PC-9 (cell line): ENCODE results near the gene AAK1. TPM values are rescaled to one million over a fixed set of nuclear protein-coding genes. Genes with fewer than 3 reads are reported as not detected.

Source experiments
- BruUV-seq: library from RNA; stranded (reverse); fragments of 400-500 nt; replicated peaks from 2 replicates; lab custom pipeline; 2021; lab: Mats Ljungman, UMichigan
- CTCF ChIA-PET: fragments of 300-600 bp; sonication (Branson Sonifier 250); formaldehyde crosslinking; loops from one replicate; lab custom pipeline; 2022; ENCODE audit warnings: antibody characterized with exemption; lab: Charles Lee
- POLR2A ChIA-PET: fragments of 300-600 bp; sonication (Branson Sonifier 250); formaldehyde crosslinking; loops from one replicate; lab custom pipeline; 2022; ENCODE audit warnings: antibody characterized with exemption; ENCODE audit not compliant: unreplicated experiment; lab: Charles Lee
- DNase-seq, 2 experiments: peaks; one replicate each; pipeline versions ENCODE4 v3.0.0 to v3.0.0-alpha.2; 2015 to 2022; ENCODE audit warnings: mixed read lengths in 1 of 2
- H2AFZ ChIP-seq: fragments of 200-600 bp; sonication (generic); 2 replicates; pipeline ENCODE4 v1.8.1; 2017; ENCODE audit warnings: antibody characterized with exemption
- H3F3A ChIP-seq: fragments of 200-600 bp; sonication (generic); 2 replicates; pipeline ENCODE4 v1.8.1; 2017; ENCODE audit warnings: antibody characterized with exemption, mild to moderate bottlenecking, low read depth; ENCODE audit not compliant: insufficient read depth
- H3K27ac ChIP-seq: fragments of 200-600 bp; sonication (generic); 2 replicates; pipeline ENCODE4 v1.6.1; 2016; ENCODE audit warnings: mixed run types
- H3K27me3 ChIP-seq: fragments of 200-600 bp; sonication (generic); 2 replicates; pipeline ENCODE4 v1.6.1; 2016; ENCODE audit warnings: low read depth, mixed run types; ENCODE audit not compliant: insufficient read depth
- H3K36me3 ChIP-seq: fragments of 200-600 bp; sonication (generic); 2 replicates; pipeline ENCODE4 v1.6.1; 2016; ENCODE audit warnings: low read depth, mixed run types
- H3K4me1 ChIP-seq: fragments of 200-600 bp; sonication (generic); replicated peaks from 2 replicates; pipeline ENCODE4 v1.6.1; 2016; ENCODE audit warnings: mixed run types; ENCODE audit not compliant: insufficient read depth
- H3K4me2 ChIP-seq: fragments of 200-600 bp; sonication (generic); 2 replicates; pipeline ENCODE4 v1.6.1; 2017; ENCODE audit warnings: mixed run types
- H3K4me3 ChIP-seq: fragments of 200-600 bp; sonication (generic); 2 replicates; pipeline ENCODE4 v1.6.1; 2016; ENCODE audit warnings: mixed run types
- H3K79me2 ChIP-seq: fragments of 200-600 bp; sonication (generic); 2 replicates; pipeline ENCODE4 v1.6.1; 2017; ENCODE audit warnings: low read depth, mixed run types
- H3K9me2 ChIP-seq: fragments of 200-600 bp; sonication (generic); 2 replicates; pipeline ENCODE4 v1.8.1; 2017; ENCODE audit warnings: mild to moderate bottlenecking; ENCODE audit not compliant: insufficient read depth
- H3K9me3 ChIP-seq: fragments of 200-600 bp; sonication (generic); 2 replicates; pipeline ENCODE4 v1.8.1; 2016; ENCODE audit warnings: low read depth; ENCODE audit not compliant: insufficient read depth
- H4K20me1 ChIP-seq: fragments of 200-600 bp; sonication (generic); 2 replicates; pipeline ENCODE4 v1.8.1; 2017; ENCODE audit not compliant: insufficient read depth
- CTCF ChIP-seq: fragments of 200-600 bp; sonication (generic); conservative IDR thresholded peaks from 2 replicates; pipeline ENCODE4 v1.6.1; 2017; ENCODE audit warnings: mixed run types, antibody characterized with exemption, mild to moderate bottlenecking, moderate library complexity
- EZH2 ChIP-seq: fragments of 200-600 bp; sonication (generic); IDR thresholded peaks from 2 replicates; pipeline ENCODE4 v1.8.0; 2017; ENCODE audit warnings: antibody characterized with exemption, low read depth
- intact Hi-C: fragments of 100-400 bp; cut with micrococcal nuclease; formaldehyde crosslinking; loops from one replicate; pipeline ENCODE4 v1.10.0; 2022; ENCODE audit not compliant: unreplicated experiment
- total RNA-seq: library from RNA; stranded (reverse); gene quantifications from 2 replicates; pipeline ENCODE4 v1.2.3, GENCODE V29; 2021

The AAK1 gene
- total RNA-seq, 1 experiment from 2014 or later, result 66.6 TPM

DNA sequence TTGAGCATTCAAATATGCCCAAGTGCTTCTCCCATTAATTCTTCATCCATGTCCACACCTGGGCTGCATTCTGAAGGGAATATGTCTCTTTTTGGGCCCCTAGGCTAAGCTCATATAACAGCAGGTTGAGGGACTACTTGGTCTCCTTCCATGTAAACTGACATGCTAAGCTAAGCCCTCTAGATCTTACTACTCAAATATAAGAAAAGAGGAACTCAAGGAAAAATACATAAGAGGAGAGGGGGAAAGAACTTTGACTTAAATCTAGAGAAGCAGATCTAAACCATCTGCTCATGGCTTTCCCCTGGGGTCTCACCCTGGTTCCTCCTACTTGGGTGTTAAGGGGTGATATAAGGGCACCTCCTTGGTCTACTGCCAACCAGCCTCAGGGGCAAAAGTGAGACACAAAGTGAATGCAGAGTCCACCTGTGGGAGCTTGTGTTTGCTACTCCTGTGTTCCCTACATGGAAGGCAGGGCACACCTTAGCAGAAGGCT, 186.5 kb downstream of the AAK1 start:
- no peak for TF ChIP-seq EZH2
- TF ChIP-seq CTCF, result no peak
- Histone ChIP-seq H3K9me2 (0 out of 2 replicates have a peak, but pooled peaks cover 3% of the 10 kb centered on the region), H3F3A (no peaks in the 10 kb centered on the region; the same call in 1 of the 2 replicates), H4K20me1 (no peaks in the 10 kb centered on the region), H3K27me3 (no peaks in the 10 kb centered on the region), H3K79me2 (no peaks in the 10 kb centered on the region), H3K4me1 (no peaks in the 10 kb centered on the region), H3K4me2 (no peak overlapping the region), H2AFZ (no peak overlapping the region), H3K4me3 (no peak overlapping the region), H3K27ac (no peak overlapping the region), H3K9me3 (no peaks in the 10 kb centered on the region), H3K36me3 (0 out of 2 replicates have a peak, but pooled peaks cover 4% of the 10 kb centered on the region)
- BruUV-seq, result no TSS peak
- no peak for DNase-seq
- ChIA-PET POLR2A (no interaction called here), CTCF (no interaction called here)
- intact Hi-C loops, result no loop called here

- no peak for DNase-seq
- intact Hi-C loops, result no loop called here
- Histone ChIP-seq H3K4me2 (no peak overlapping the region), H4K20me1 (no peaks in the 10 kb centered on the region), H3K27ac (no peak overlapping the region), H3K27me3 (no peaks in the 10 kb centered on the region), H3K9me3 (no peaks in the 10 kb centered on the region), H3K79me2 (no peaks in the 10 kb centered on the region), H3K4me3 (no peak overlapping the region), H3K4me1 (no peaks in the 10 kb centered on the region), H2AFZ (no peak overlapping the region), H3K36me3 (0 out of 2 replicates have a peak, but pooled peaks cover 3% of the 10 kb centered on the region), H3K9me2 (0 out of 2 replicates have a peak, but pooled peaks cover under 1% of the 10 kb centered on the region), H3F3A (no peaks in the 10 kb centered on the region; the same call in 1 of the 2 replicates)
- ChIA-PET POLR2A (no interaction called here), CTCF (interaction anchor here (0.6 kb wide), 1 partner anchor 94 kb away, joined by 3 read pairs; no protein-coding TSS in a partner anchor)
- no TSS peak for BruUV-seq
- TF ChIP-seq CTCF (no peak), EZH2 (no peak)
Observed at GRCh38 chr2:69456154-69456553, 187.4 kb downstream of the AAK1 start.

GRCh38 chr2:69454976-69455375, 188.6 kb downstream of the AAK1 start:
- no peaks in the 10 kb centered on the region for H3K27me3 ChIP-seq
- no TSS peak for BruUV-seq
- H3K9me2 ChIP-seq, result no peaks in the 10 kb centered on the region
- intact Hi-C loops, result no loop called here
- no peak overlapping the region for H3K4me2 ChIP-seq
- H3K79me2 ChIP-seq, result no peaks in the 10 kb centered on the region
- no peak for DNase-seq
- H3K4me3 ChIP-seq, result no peak overlapping the region
- no peaks in the 10 kb centered on the region for H3K36me3 ChIP-seq
- POLR2A ChIA-PET, result no interaction called here
- H3F3A ChIP-seq, result no peaks in the 10 kb centered on the region
- CTCF ChIA-PET, result no interaction called here
- H3K4me1 ChIP-seq, result no peaks in the 10 kb centered on the region
- no peak for TF ChIP-seq EZH2
- no peak for TF ChIP-seq CTCF
- no peaks in the 10 kb centered on the region for H3K9me3 ChIP-seq
- no peaks in the 10 kb centered on the region for H4K20me1 ChIP-seq
- no peak overlapping the region for H3K27ac ChIP-seq
- H2AFZ ChIP-seq, result no peak overlapping the region
